Left renal cortex interstitium (tissue), 4 donors: ENCODE data around the gene GLUL. TPM values are rescaled to one million over a fixed set of nuclear protein-coding genes. Genes with fewer than 3 reads are reported as not detected.
"Not testable (repeated sequence)": the region's sequence is repeated elsewhere in the genome, so short reads cannot be mapped to it uniquely, and the experiment has no call there.

Experiments used
- DNase-seq, 4 donors: peaks; one replicate each; pipeline ENCODE4 v3.0.0-alpha.2; 2013; ENCODE audit warnings: low read depth in 4 of 4, low spot score in 2 of 4, missing footprints in 1 of 4
- polyA plus RNA-seq, 4 donors: library from polyadenylated mRNA; unstranded; fragments of 120-200 nt; gene quantifications; one replicate each; pipeline ENCODE4 v1.2.1, GENCODE V29; 2013; ENCODE audit not compliant: insufficient read length in 4 of 4

The GLUL gene
- polyA plus RNA-seq, 4 donors = 283 to 316 (median 304) TPM

GRCh38 chr1:182395906-182396305 is 4.3 kb upstream of the GLUL start:
- DNase-seq = no peak

- no peak for DNase-seq
Measured at GRCh38 chr1:182394055-182394775, 2.6 kb upstream of the GLUL start.

- no peak for DNase-seq
Measured at GRCh38 chr1:182392050-182393028, 749 bp upstream of the GLUL start.

GRCh38 chr1:182391028-182391361 is 595 bp downstream of the GLUL start:
- no peak for DNase-seq

GRCh38 chr1:182389619-182390047 is 2.0 kb downstream of the GLUL start:
- DNase-seq = no peak

GRCh38 chr1:182388392-182389134 is 3.0 kb downstream of the GLUL start:
- DNase-seq = no peak

GRCh38 chr1:182387566-182387965 is 4.0 kb downstream of the GLUL start:
- DNase-seq = no peak

- no peak for DNase-seq
Measured at GRCh38 chr1:182386980-182387379, 4.6 kb downstream of the GLUL start.

- DNase-seq = no peak
Measured at GRCh38 chr1:182385885-182386853, 5.4 kb downstream of the GLUL start.

GRCh38 chr1:182384387-182384960 is 7.1 kb downstream of the GLUL start:
- no peak for DNase-seq

GRCh38 chr1:182383934-182384333 is 7.7 kb downstream of the GLUL start:
- DNase-seq = no peak

GRCh38 chr1:182383037-182383661 is 8.4 kb downstream of the GLUL start:
- DNase-seq = no peak

- DNase-seq = no peak
Measured at GRCh38 chr1:182381962-182382819, 9.4 kb downstream of the GLUL start.

GRCh38 chr1:182380199-182380598 is 11.4 kb downstream of the GLUL start:
- no peak for DNase-seq

GRCh38 chr1:182379781-182380180 is 11.8 kb downstream of the GLUL start:
- DNase-seq = not testable (repeated sequence)

- no peak for DNase-seq
Measured at GRCh38 chr1:182376936-182377574, 14.5 kb downstream of the GLUL start.

- no peak for DNase-seq
Measured at GRCh38 chr1:182374101-182374834, 17.3 kb downstream of the GLUL start.
